Chondrocyte (in vitro differentiated cells): ENCODE data around the gene RNF207. TPM values are rescaled to one million over a fixed set of nuclear protein-coding genes. Genes with fewer than 3 reads are reported as not detected.

Experiments used
- DNase-seq: peaks from one replicate; pipeline ENCODE4 v3.0.0; 2021; ENCODE audit warnings: mixed read lengths, low spot score
- H3K27ac Mint-ChIP-seq: one replicate; pipeline ENCODE4 v1.8.0; 2021; ENCODE audit warnings: mild to moderate bottlenecking, moderate library complexity, mixed read lengths; ENCODE audit not compliant: unreplicated experiment
- H3K27me3 Mint-ChIP-seq: 2 replicates; pipeline ENCODE4 v1.8.0; 2021; ENCODE audit warnings: low read depth, mixed read lengths
- H3K36me3 Mint-ChIP-seq: 2 replicates; pipeline ENCODE4 v1.8.0; 2021; ENCODE audit warnings: low read depth, mixed read lengths
- H3K4me1 Mint-ChIP-seq: 2 replicates; pipeline ENCODE4 v1.8.0; 2021; ENCODE audit warnings: low read depth, mild to moderate bottlenecking, mixed read lengths
- H3K4me3 Mint-ChIP-seq: one replicate; pipeline ENCODE4 v1.8.0; 2021; ENCODE audit warnings: mild to moderate bottlenecking, moderate library complexity, mixed read lengths; ENCODE audit not compliant: unreplicated experiment
- H3K9me3 Mint-ChIP-seq: 2 replicates; pipeline ENCODE4 v1.8.0; 2021; ENCODE audit warnings: low read depth, mixed read lengths
- CTCF ChIP-seq: fragments of 200-600 bp; sonication (generic); IDR thresholded peaks from 2 replicates; pipeline ENCODE4 v1.5.0; 2021; ENCODE audit warnings: antibody characterized with exemption, mild to moderate bottlenecking, moderate library complexity
- total RNA-seq: library from RNA; stranded (reverse); gene quantifications from 3 replicates; pipeline ENCODE4 v1.2.1, GENCODE V29; 2021

Gene RNF207
- total RNA-seq, 1 donor from 2014 or later, result 19.9 TPM

DNA sequence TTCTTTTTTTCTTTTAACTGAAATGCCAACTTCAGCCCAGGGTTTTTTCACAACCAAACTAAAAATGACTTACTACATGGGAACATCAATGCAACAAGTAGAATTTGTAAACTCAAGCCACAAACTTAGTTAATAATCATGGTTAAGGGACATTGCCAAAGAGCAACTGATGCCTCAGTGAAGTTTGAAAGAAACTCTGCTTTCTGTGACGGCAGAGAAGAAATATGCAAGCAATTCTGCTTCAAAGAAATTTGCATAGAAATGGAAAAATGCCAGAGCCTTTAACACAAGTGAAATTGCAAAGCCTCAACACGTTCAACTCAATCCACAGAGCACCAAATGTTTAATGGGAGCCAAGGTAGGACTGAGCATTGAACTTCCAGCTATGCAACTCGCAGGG, 20.8 kb upstream of the RNF207 start:
- DNase-seq, result no peak
- H3K27ac Mint-ChIP-seq, result no peak overlapping the region
- H3K4me1 Mint-ChIP-seq, result peaks cover 33% of the 10 kb centered on the region
- H3K36me3 Mint-ChIP-seq, result peaks cover 18% of the 10 kb centered on the region
- TF ChIP-seq CTCF, result no peak
- peaks cover 2% of the 10 kb centered on the region for H3K27me3 Mint-ChIP-seq
- no peak overlapping the region for H3K4me3 Mint-ChIP-seq
- H3K9me3 Mint-ChIP-seq, result no peaks in the 10 kb centered on the region

DNA sequence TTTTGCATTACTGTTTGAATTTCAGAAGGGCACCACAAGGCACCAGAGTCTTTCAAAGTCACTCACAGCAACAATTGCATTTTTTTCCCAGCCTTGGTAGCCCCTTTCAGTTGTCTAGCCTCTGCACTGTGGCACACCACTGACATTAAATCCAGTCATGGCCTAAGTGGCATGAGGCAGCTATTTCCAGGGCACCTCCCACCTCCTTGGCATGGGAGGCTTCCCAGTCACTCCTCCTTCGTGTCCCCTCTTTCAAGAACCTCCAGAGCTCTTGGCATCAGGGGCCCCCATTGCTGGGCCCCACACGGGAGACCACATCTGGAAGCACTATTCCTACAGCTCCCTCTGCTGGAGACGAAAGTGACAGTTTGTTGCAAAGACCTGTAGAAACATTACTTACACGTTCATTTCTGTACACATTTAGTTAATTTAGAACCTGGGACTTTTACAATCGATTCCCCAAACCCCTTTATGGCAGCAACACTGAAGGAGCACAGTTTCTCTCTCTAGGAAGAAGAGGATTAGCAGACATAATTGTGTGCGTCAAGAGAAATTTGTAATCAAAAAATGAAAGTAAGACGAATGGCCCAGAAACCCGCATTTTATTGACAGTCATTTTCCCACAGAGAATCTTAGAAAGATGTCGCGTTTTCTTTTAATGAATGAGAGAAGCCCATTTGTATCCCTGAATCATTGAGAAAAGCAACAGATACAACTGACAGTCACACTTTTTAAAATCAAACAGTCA, 20.1 kb upstream of the RNF207 start:
- H3K36me3 Mint-ChIP-seq, result peaks cover 20% of the 10 kb centered on the region
- peaks cover 31% of the 10 kb centered on the region for H3K4me1 Mint-ChIP-seq
- peak overlapping the region; percentile 76 for H3K27ac Mint-ChIP-seq
- TF ChIP-seq CTCF, result peak; percentile 80
- no peak overlapping the region for H3K4me3 Mint-ChIP-seq
- peaks cover 2% of the 10 kb centered on the region for H3K27me3 Mint-ChIP-seq
- DNase-seq, result no peak
- no peaks in the 10 kb centered on the region for H3K9me3 Mint-ChIP-seq

- Mint-ChIP-seq H3K4me3 (no peak overlapping the region), H3K9me3 (no peaks in the 10 kb centered on the region), H3K27ac (no peak overlapping the region), H3K4me1 (peaks cover 17% of the 10 kb centered on the region), H3K27me3 (no peaks in the 10 kb centered on the region), H3K36me3 (peaks cover 26% of the 10 kb centered on the region)
- no peak for DNase-seq
- no peak for TF ChIP-seq CTCF
Observed at GRCh38 chr1:6188466-6188865, 17.5 kb upstream of the RNF207 start.

DNA sequence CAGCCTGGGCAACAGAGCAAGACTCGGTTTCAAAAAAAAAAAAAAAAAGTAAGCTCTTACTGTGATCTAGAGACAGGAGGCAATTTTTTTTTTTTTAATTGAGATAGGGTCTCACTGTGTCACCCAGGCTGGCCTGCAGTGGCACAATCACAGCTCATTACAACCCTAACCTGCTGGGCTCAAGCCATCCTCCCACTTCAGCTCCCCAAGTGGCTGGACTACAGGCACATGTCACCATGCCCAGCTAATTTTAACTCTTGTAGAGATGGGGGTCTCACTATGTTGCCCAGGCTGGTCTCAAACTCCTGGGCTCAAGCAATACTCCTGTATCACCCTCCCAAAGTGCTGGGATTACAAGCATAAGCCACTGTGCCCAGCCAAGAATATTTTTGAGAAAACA, 14.0 kb upstream of the RNF207 start:
- no peaks in the 10 kb centered on the region for H3K9me3 Mint-ChIP-seq
- no peak overlapping the region for H3K27ac Mint-ChIP-seq
- no peak for TF ChIP-seq CTCF
- H3K4me3 Mint-ChIP-seq, result no peak overlapping the region
- no peak for DNase-seq
- H3K36me3 Mint-ChIP-seq, result peaks cover 20% of the 10 kb centered on the region
- no peaks in the 10 kb centered on the region for H3K27me3 Mint-ChIP-seq
- peaks cover 4% of the 10 kb centered on the region for H3K4me1 Mint-ChIP-seq

- Mint-ChIP-seq H3K9me3 (no peaks in the 10 kb centered on the region), H3K27ac (peak overlapping the region; percentile 32), H3K4me3 (peak overlapping the region; percentile 93), H3K27me3 (no peaks in the 10 kb centered on the region), H3K36me3 (peaks cover 11% of the 10 kb centered on the region), H3K4me1 (peaks cover 36% of the 10 kb centered on the region)
- no peak for TF ChIP-seq CTCF
- no peak for DNase-seq
Observed at GRCh38 chr1:6197746-6198427, 8.0 kb upstream of the RNF207 start.
